Stomach smooth muscle (tissue), 2 donors: ENCODE data around the gene EXD2.
"Not testable (repeated sequence)": the region's sequence is repeated elsewhere in the genome, so short reads cannot be mapped to it uniquely, and the experiment has no call there.

ENCODE experiments used
- H3K27ac ChIP-seq: one replicate; pipeline ENCODE4 v1.7.0; 2013; ENCODE audit warnings: mild to moderate bottlenecking, low read length, inconsistent platforms
- H3K27me3 ChIP-seq, 2 donors: one replicate each; pipeline ENCODE4 v1.7.0; 2013; ENCODE audit warnings: low read length in 2 of 2; ENCODE audit not compliant: insufficient read depth in 2 of 2, control insufficient read depth in 1 of 2
- H3K36me3 ChIP-seq, 2 donors: one replicate each; pipeline ENCODE4 v1.7.0; 2013; ENCODE audit warnings: low read length in 2 of 2; ENCODE audit not compliant: control insufficient read depth in 2 of 2, insufficient read depth in 2 of 2
- H3K4me1 ChIP-seq: one replicate; pipeline ENCODE4 v1.7.0; 2013; ENCODE audit warnings: low read length; ENCODE audit not compliant: control insufficient read depth, insufficient read depth
- H3K4me3 ChIP-seq, 2 donors: one replicate each; pipeline ENCODE4 v1.7.0; 2013; ENCODE audit warnings: low read length in 2 of 2
- H3K9ac ChIP-seq, 2 donors: one replicate each; pipeline ENCODE4 v1.7.0; 2013; ENCODE audit warnings: low read length in 2 of 2, mild to moderate bottlenecking in 1 of 2
- H3K9me3 ChIP-seq, 2 donors: one replicate each; pipeline ENCODE4 v1.7.0; 2013; ENCODE audit warnings: low read length in 2 of 2; ENCODE audit not compliant: control insufficient read depth in 2 of 2
- donor health status: healthy.
- donor health status: Pancreatic carcinoma.

The EXD2 gene

GRCh38 chr14:69154779-69155178, 36.5 kb upstream of the EXD2 start:
- Histone ChIP-seq H3K27ac (no peak overlapping the region), H3K4me3 (no peak overlapping the region), H3K4me1 (peaks cover 14% of the 10 kb centered on the region), H3K27me3 (no peaks in the 10 kb centered on the region), H3K36me3 (no peaks in the 10 kb centered on the region), H3K9me3 (no peaks in the 10 kb centered on the region), H3K9ac (no peak overlapping the region)

- no peak overlapping the region for H3K4me3 ChIP-seq
- no peaks in the 10 kb centered on the region for H3K36me3 ChIP-seq
- no peak overlapping the region for H3K27ac ChIP-seq
- no peak overlapping the region for H3K9ac ChIP-seq
- H3K27me3 ChIP-seq: no peaks in the 10 kb centered on the region
- H3K9me3 ChIP-seq: no peaks in the 10 kb centered on the region
- H3K4me1 ChIP-seq: peaks cover 5% of the 10 kb centered on the region
These were observed 35.1 kb upstream of the EXD2 start for GRCh38 chr14:69156224-69156623.

- H3K9ac ChIP-seq: no peak overlapping the region
- no peaks in the 10 kb centered on the region for H3K9me3 ChIP-seq
- H3K4me3 ChIP-seq: no peak overlapping the region
These were observed 29.7 kb upstream of the EXD2 start for GRCh38 chr14:69161590-69161989.

GRCh38 chr14:69165787-69166186, 25.5 kb upstream of the EXD2 start:
- not testable (repeated sequence) for H3K4me3 ChIP-seq, H3K9ac ChIP-seq, H3K27me3 ChIP-seq, H3K9me3 ChIP-seq, H3K4me1 ChIP-seq, H3K36me3 ChIP-seq, H3K27ac ChIP-seq

More at GRCh38 chr14:69161590-69161989, 29.7 kb upstream of the EXD2 start:
- H3K27me3 ChIP-seq: no peaks in the 10 kb centered on the region
- no peaks in the 10 kb centered on the region for H3K4me1 ChIP-seq
- H3K27ac ChIP-seq: no peak overlapping the region
- H3K36me3 ChIP-seq: no peaks in the 10 kb centered on the region

- Histone ChIP-seq H3K4me1 (no peaks in the 10 kb centered on the region), H3K27me3 (no peaks in the 10 kb centered on the region), H3K36me3 (no peaks in the 10 kb centered on the region), H3K9ac (no peak overlapping the region), H3K4me3 (no peak overlapping the region), H3K9me3 (no peaks in the 10 kb centered on the region), H3K27ac (no peak overlapping the region)
These were observed 20.5 kb upstream of the EXD2 start for GRCh38 chr14:69170839-69171238.

- Histone ChIP-seq H3K4me3 (no peak overlapping the region), H3K9me3 (no peaks in the 10 kb centered on the region), H3K27ac (no peak overlapping the region)
These were observed 19.7 kb upstream of the EXD2 start for GRCh38 chr14:69171569-69171968.

GRCh38 chr14:69175130-69175529, 16.2 kb upstream of the EXD2 start:
- H3K4me3 ChIP-seq: no peak overlapping the region
- H3K9me3 ChIP-seq: no peaks in the 10 kb centered on the region
- H3K36me3 ChIP-seq: no peaks in the 10 kb centered on the region
- no peaks in the 10 kb centered on the region for H3K27me3 ChIP-seq
- H3K4me1 ChIP-seq: no peaks in the 10 kb centered on the region
- H3K9ac ChIP-seq: no peak overlapping the region
- H3K27ac ChIP-seq: no peak overlapping the region

More at GRCh38 chr14:69171569-69171968, 19.7 kb upstream of the EXD2 start:
- no peaks in the 10 kb centered on the region for H3K36me3 ChIP-seq
- no peaks in the 10 kb centered on the region for H3K4me1 ChIP-seq
- no peak overlapping the region for H3K9ac ChIP-seq
- no peaks in the 10 kb centered on the region for H3K27me3 ChIP-seq

DNA sequence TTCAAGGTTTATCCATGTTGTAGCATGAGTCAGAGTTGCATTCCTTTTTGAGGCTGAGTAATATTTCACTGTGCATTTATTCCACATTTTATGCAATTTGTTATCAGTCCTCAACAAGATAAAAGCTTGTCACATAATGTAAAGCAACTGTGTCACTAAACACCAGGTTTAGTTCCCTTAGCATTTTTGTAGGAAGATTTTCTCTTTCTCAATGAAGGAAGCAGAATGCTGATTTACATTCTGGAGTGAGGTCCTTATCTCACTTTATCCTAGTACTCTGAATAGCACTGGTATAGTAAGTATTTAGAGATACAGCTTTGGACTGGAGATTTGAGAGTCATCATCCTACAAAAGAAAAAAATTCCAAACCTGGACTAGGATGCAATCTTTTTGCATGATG, 9.8 kb upstream of the EXD2 start:
- Histone ChIP-seq H3K9me3 (no peaks in the 10 kb centered on the region), H3K36me3 (no peaks in the 10 kb centered on the region), H3K4me1 (no peaks in the 10 kb centered on the region), H3K27ac (no peak overlapping the region), H3K27me3 (no peaks in the 10 kb centered on the region), H3K9ac (no peak overlapping the region), H3K4me3 (no peak overlapping the region)

- not testable (repeated sequence) for H3K36me3 ChIP-seq, H3K4me3 ChIP-seq, H3K9me3 ChIP-seq, H3K27ac ChIP-seq, H3K27me3 ChIP-seq, H3K9ac ChIP-seq, H3K4me1 ChIP-seq
These were observed 8.7 kb upstream of the EXD2 start for GRCh38 chr14:69182580-69182979.

- no peaks in the 10 kb centered on the region for H3K27me3 ChIP-seq
- H3K9ac ChIP-seq: no peak overlapping the region
- no peaks in the 10 kb centered on the region for H3K9me3 ChIP-seq
- no peak overlapping the region for H3K27ac ChIP-seq
- H3K4me3 ChIP-seq: no peak overlapping the region
- H3K36me3 ChIP-seq: no peaks in the 10 kb centered on the region
- H3K4me1 ChIP-seq: no peaks in the 10 kb centered on the region
These were observed 7.6 kb upstream of the EXD2 start for GRCh38 chr14:69183735-69184134.

DNA sequence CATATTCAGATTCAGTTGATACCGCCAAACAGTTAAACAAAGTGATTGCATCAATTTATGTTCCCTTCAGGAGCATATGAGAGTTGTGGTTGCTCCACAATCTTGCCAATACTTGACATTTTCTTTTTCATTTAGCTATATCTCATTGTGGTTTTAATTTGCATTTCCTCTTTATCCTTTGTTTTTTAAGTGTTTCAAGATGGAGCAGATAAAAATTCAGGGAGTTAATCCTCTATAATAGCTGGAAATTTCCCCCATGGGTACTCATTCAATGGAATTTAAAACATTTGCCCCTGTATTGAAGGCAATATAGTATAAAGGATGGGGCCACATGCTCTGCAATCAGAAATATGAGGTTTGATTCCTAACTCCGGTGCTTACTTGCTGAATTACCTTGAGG, 1.1 kb upstream of the EXD2 start:
- no peaks in the 10 kb centered on the region for H3K27me3 ChIP-seq
- peaks cover 2% of the 10 kb centered on the region for H3K4me1 ChIP-seq
- no peak overlapping the region for H3K27ac ChIP-seq
- no peak overlapping the region for H3K4me3 ChIP-seq
- H3K9ac ChIP-seq: no peak overlapping the region
- H3K36me3 ChIP-seq: no peaks in the 10 kb centered on the region
- no peaks in the 10 kb centered on the region for H3K9me3 ChIP-seq

DNA sequence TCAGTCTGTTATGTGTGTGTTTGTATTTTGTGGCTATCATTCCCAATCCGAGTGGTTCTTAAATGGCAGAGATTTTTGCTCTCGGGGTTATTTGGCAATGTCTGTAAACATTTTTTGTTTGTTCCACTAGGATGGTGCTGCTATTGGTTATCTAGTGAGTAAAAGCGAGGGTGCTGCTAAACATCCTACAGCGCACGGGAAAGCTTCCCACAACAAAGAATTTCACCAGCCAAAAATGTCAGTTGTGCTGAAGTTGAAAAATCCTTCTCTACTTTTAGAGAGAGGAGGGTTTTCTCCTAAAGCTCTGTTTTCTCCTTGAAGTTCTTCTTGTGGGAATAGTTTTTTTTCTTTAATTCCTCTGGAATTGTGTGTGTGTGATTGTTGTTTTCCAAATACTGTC, 2.4 kb downstream of the EXD2 start:
- Histone ChIP-seq H3K9ac (no peak overlapping the region), H3K27ac (no peak overlapping the region), H3K9me3 (no peaks in the 10 kb centered on the region), H3K27me3 (no peaks in the 10 kb centered on the region), H3K36me3 (no peaks in the 10 kb centered on the region), H3K4me3 (no peak overlapping the region), H3K4me1 (peaks cover 2% of the 10 kb centered on the region)
